Transverse colon (tissue), 4 donors: Measurements from ENCODE around the gene AIG1. TPM values are rescaled to one million over a fixed set of nuclear protein-coding genes. Genes with fewer than 3 reads are reported as not detected.

Experiments used
- DNase-seq: peaks from one replicate; pipeline ENCODE4 v3.0.0-alpha.2; 2019
- H3K27ac ChIP-seq, 4 donors: fragments of 200-600 bp; sonication (generic); 2 replicates each; pipeline ENCODE4 v1.5.1; 2016 to 2018; ENCODE audit warnings: inconsistent platforms in 4 of 4
- H3K27me3 ChIP-seq: fragments of 200-600 bp; sonication (generic); 2 replicates; pipeline ENCODE4 v1.5.1; 2017; ENCODE audit warnings: inconsistent platforms
- H3K36me3 ChIP-seq, 4 donors: fragments of 200-600 bp; sonication (generic); 2 replicates each; pipeline ENCODE4 v1.5.1; 2017 to 2019; ENCODE audit warnings: inconsistent platforms in 4 of 4
- H3K4me1 ChIP-seq, 4 donors: fragments of 200-600 bp; sonication (generic); 2 replicates each; pipeline ENCODE4 v1.5.1; 2017 to 2020; ENCODE audit warnings: inconsistent platforms in 4 of 4
- H3K4me3 ChIP-seq, 4 donors: fragments of 200-600 bp; sonication (generic); 1 replicate in 1 of 4; 2 replicates in 3 of 4; pipeline versions ENCODE4 v1.5.1 to v1.6.1; 2017 to 2019; ENCODE audit warnings: inconsistent platforms in 4 of 4
- H3K9me3 ChIP-seq, 2 donors: fragments of 200-600 bp; sonication (generic); 2 replicates each; pipeline ENCODE4 v1.5.1; 2017 to 2019; ENCODE audit warnings: inconsistent platforms in 2 of 2
- CTCF ChIP-seq, 5 experiments: fragments of 200-600 bp in 3 of 5; fragments of 450-650 bp in 2 of 5; sonication (generic) in 3 of 5; IDR thresholded peaks; 1 replicate in 2 of 5; 2 replicates in 3 of 5; pipeline ENCODE4 v1.5.1; 2016 to 2017; ENCODE audit warnings: antibody characterized with exemption in 5 of 5, inconsistent platforms in 3 of 5, mild to moderate bottlenecking in 2 of 5, moderate library complexity in 1 of 5
- EP300 ChIP-seq: sonication (generic); formaldehyde crosslinking; IDR thresholded peaks from one replicate; pipeline ENCODE4 v1.6.1; 2017; ENCODE audit warnings: antibody characterized with exemption, low read depth
- POLR2A ChIP-seq: fragments of 450-650 bp; IDR thresholded peaks from one replicate; pipeline ENCODE4 v1.6.1; 2016; ENCODE audit warnings: antibody characterized with exemption, mild to moderate bottlenecking, moderate library complexity
- POLR2AphosphoS5 ChIP-seq, 3 donors: sonication (generic); formaldehyde crosslinking; IDR thresholded peaks; one replicate each; pipeline ENCODE4 v1.6.1; 2016; ENCODE audit warnings: antibody characterized with exemption in 3 of 3
- WGBS, 2 donors: methylation state at CpG; one replicate each; pipeline ENCODE4 v1.1.5; 2018; ENCODE audit warnings: low coverage in 1 of 2; 5-methylcytosine and 5-hydroxymethylcytosine counted together
- in situ Hi-C, 4 donors: fragments of 200-750 bp; cut with MboI; loops; one replicate each; pipeline versions ENCODE4 v1.15.0 to v1.15.1; 2017; ENCODE audit warnings: low sequenced_read_pairs in 3 of 4, low pct_ligation_motif_present in 1 of 4, low pct_unique_long_range_greater_than_20kb in 1 of 4
- intact Hi-C: fragments of 100-400 bp; cut with DNase I; formaldehyde crosslinking; loops from one replicate; pipeline ENCODE4 v1.15.1; 2023; ENCODE audit warnings: low total_unique reads
- total RNA-seq, 4 donors: library from RNA; depleted of rRNA; stranded (reverse); fragments of >200 nt; gene quantifications; one replicate each; pipeline ENCODE4 v1.1.0, GENCODE V29; 2016

Gene AIG1
- total RNA-seq, 4 donors from 2014 or later = 16.5 to 38.2 (median 21.6) TPM

GRCh38 chr6:143332153-143332845 lies 271.6 kb downstream of the AIG1 start:
- H3K27me3 ChIP-seq = no peaks in the 10 kb centered on the region
- TF ChIP-seq POLR2AphosphoS5 (IDR thresholded peaks at IDR 0.05) (no peak), POLR2A (no peak), EP300 (no peak), CTCF (IDR thresholded peaks at IDR 0.05) (no peak)
- H3K27ac ChIP-seq = no peak overlapping the region
- intact Hi-C loops (no loop called here), in situ Hi-C loops (no loop called here)
- no peak for DNase-seq
- H3K4me3 ChIP-seq = no peak overlapping the region
- no peaks in the 10 kb centered on the region for H3K4me1 ChIP-seq
- 86% methylated on average over 1 of the region's 1 CpG for WGBS, 2 donors
- peaks cover 0 to 3% (median 0%) of the 10 kb centered on the region in 4 donors for H3K36me3 ChIP-seq
- H3K9me3 ChIP-seq = no peaks in the 10 kb centered on the region

GRCh38 chr6:143333081-143333480 lies 272.4 kb downstream of the AIG1 start:
- intact Hi-C loops (no loop called here), in situ Hi-C loops (no loop called here)
- TF ChIP-seq POLR2A (no peak), CTCF (IDR thresholded peaks at IDR 0.05) (no peak), POLR2AphosphoS5 (IDR thresholded peaks at IDR 0.05) (no peak), EP300 (no peak)
- 90 to 98% methylated on average over 2 of the region's 2 CpGs for WGBS, 2 donors
- DNase-seq = no peak
- H3K4me1 ChIP-seq = no peaks in the 10 kb centered on the region
- no peak overlapping the region for H3K27ac ChIP-seq
- H3K27me3 ChIP-seq = no peaks in the 10 kb centered on the region
- no peaks in the 10 kb centered on the region for H3K9me3 ChIP-seq
- no peak overlapping the region for H3K4me3 ChIP-seq
- H3K36me3 ChIP-seq = peaks cover 0 to 3% (median 0%) of the 10 kb centered on the region in 4 donors

- 89 to 90% methylated on average over 5 to 7 of the region's 7 CpGs for WGBS, 2 donors
- no peaks in the 10 kb centered on the region for H3K4me1 ChIP-seq
- peaks cover 0 to 3% (median 0%) of the 10 kb centered on the region in 4 donors for H3K36me3 ChIP-seq
- no peak overlapping the region for H3K27ac ChIP-seq
- no peak for DNase-seq
- intact Hi-C loops (no loop called here), in situ Hi-C loops (no loop called here)
- TF ChIP-seq EP300 = no peak
- no peak for TF ChIP-seq CTCF (IDR thresholded peaks at IDR 0.05)
- no peak for TF ChIP-seq POLR2A
- no peak for TF ChIP-seq POLR2AphosphoS5 (IDR thresholded peaks at IDR 0.05)
- H3K9me3 ChIP-seq = no peaks in the 10 kb centered on the region
- no peaks in the 10 kb centered on the region for H3K27me3 ChIP-seq
- no peak overlapping the region for H3K4me3 ChIP-seq
Observed at GRCh38 chr6:143333749-143334520, 273.2 kb downstream of the AIG1 start.

- peaks cover 0 to 3% (median 0%) of the 10 kb centered on the region in 4 donors for H3K36me3 ChIP-seq
- no peak for TF ChIP-seq CTCF (IDR thresholded peaks at IDR 0.05)
- TF ChIP-seq EP300 = no peak
- TF ChIP-seq POLR2AphosphoS5 (IDR thresholded peaks at IDR 0.05) = no peak
- no peak for TF ChIP-seq POLR2A
- H3K27ac ChIP-seq = no peak overlapping the region
- H3K4me3 ChIP-seq = no peak overlapping the region
- no peaks in the 10 kb centered on the region for H3K4me1 ChIP-seq
- H3K27me3 ChIP-seq = no peaks in the 10 kb centered on the region
- DNase-seq = no peak
- in situ Hi-C loops (no loop called here), intact Hi-C loops (no loop called here)
- WGBS, 2 donors = 70 to 90% methylated on average over 1 to 2 of the region's 2 CpGs
- no peaks in the 10 kb centered on the region for H3K9me3 ChIP-seq
Observed at GRCh38 chr6:143335865-143336264, 275.2 kb downstream of the AIG1 start.
